ENCODE measurements around the gene ARL16. TPM values are rescaled to one million over a fixed set of nuclear protein-coding genes. Genes with fewer than 3 reads are reported as not detected.

ARL16 gene
- total RNA-seq, 1 donor from 2014 or later = 19.5 TPM

DNA sequence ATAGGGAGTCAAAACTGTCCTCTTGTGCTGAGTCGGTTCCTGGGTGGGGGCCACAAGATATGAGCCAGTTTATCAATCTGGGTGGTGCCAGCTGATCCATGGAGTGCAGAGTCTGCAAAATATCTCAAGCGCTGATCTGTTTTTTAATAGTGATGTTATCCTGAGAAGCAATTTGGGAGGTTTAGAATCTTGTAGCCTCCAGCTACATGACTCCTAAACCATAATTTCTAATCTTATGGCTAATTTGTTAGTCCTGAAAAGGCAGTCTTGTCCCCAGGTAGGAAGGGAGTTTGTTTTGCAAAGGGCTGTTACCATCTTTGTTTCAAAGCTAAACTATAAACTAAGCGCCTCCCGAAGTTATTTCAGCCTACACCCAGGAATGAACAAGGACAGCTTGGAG lies 44.9 kb downstream of the ARL16 start:
- Histone ChIP-seq H3K9me3 (no peaks in the 10 kb centered on the region), H3K27ac (no peak overlapping the region), H3K27me3 (no peaks in the 10 kb centered on the region), H3K4me3 (no peak overlapping the region), H3K36me3 (no peaks in the 10 kb centered on the region), H3K4me1 (peaks cover 30% of the 10 kb centered on the region)
- intact Hi-C loops (cut with DNase I) = no loop called here
- ATAC-seq (no peak), DNase-seq (no peak)
- TF ChIP-seq, protein P1, sequence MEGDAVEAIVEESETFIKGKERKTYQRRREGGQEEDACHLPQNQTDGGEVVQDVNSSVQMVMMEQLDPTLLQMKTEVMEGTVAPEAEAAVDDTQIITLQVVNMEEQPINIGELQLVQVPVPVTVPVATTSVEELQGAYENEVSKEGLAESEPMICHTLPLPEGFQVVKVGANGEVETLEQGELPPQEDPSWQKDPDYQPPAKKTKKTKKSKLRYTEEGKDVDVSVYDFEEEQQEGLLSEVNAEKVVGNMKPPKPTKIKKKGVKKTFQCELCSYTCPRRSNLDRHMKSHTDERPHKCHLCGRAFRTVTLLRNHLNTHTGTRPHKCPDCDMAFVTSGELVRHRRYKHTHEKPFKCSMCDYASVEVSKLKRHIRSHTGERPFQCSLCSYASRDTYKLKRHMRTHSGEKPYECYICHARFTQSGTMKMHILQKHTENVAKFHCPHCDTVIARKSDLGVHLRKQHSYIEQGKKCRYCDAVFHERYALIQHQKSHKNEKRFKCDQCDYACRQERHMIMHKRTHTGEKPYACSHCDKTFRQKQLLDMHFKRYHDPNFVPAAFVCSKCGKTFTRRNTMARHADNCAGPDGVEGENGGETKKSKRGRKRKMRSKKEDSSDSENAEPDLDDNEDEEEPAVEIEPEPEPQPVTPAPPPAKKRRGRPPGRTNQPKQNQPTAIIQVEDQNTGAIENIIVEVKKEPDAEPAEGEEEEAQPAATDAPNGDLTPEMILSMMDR (IDR thresholded peaks at IDR 0.05) = no peak

GRCh38 chr17:81636505-81637288 lies 46.9 kb downstream of the ARL16 start, which contains the start of the genes NPLOC4 and TSPAN10:
Gene NPLOC4 (minus strand): TSS chr17:81637112. CDS start chr17:81636930, 182 bp downstream.
Gene TSPAN10 (plus strand): TSS chr17:81637196. CDS start chr17:81642413, 5,217 bp downstream.
- Histone ChIP-seq H3K4me1 (peaks cover 30% of the 10 kb centered on the region), H3K36me3 (no peaks in the 10 kb centered on the region), H3K9me3 (no peaks in the 10 kb centered on the region), H3K4me3 (peak within 1 kb of the TSS; percentile 74), H3K27ac (peak within 1 kb of the TSS; percentile 87), H3K27me3 (no peaks in the 10 kb centered on the region)
- peak; percentile 96 for ATAC-seq
- intact Hi-C loops (cut with DNase I) = no loop called here
- peak; percentile 94 for DNase-seq
- TF ChIP-seq, protein P1 (IDR thresholded peaks at IDR 0.05) = no peak

- ATAC-seq = peak; percentile 70
- no peak for DNase-seq
- Histone ChIP-seq H3K27me3 (no peaks in the 10 kb centered on the region), H3K4me3 (peak overlapping the region; percentile 74), H3K36me3 (no peaks in the 10 kb centered on the region), H3K27ac (peak overlapping the region; percentile 87), H3K4me1 (peaks cover 30% of the 10 kb centered on the region), H3K9me3 (no peaks in the 10 kb centered on the region)
- intact Hi-C loops (cut with DNase I) = no loop called here
- TF ChIP-seq, protein P1 (IDR thresholded peaks at IDR 0.05) = no peak
Measured at GRCh38 chr17:81635973-81636504, 47.6 kb downstream of the ARL16 start.

- Histone ChIP-seq H3K36me3 (peaks cover under 1% of the 10 kb centered on the region), H3K27me3 (no peaks in the 10 kb centered on the region), H3K4me1 (peaks cover 30% of the 10 kb centered on the region), H3K9me3 (no peaks in the 10 kb centered on the region), H3K4me3 (peak overlapping the region; percentile 74), H3K27ac (peak overlapping the region; percentile 87)
- intact Hi-C loops (cut with DNase I) = no loop called here
- DNase-seq (no peak), ATAC-seq (no peak)
- TF ChIP-seq, protein P1 (IDR thresholded peaks at IDR 0.05) = no peak
Measured at GRCh38 chr17:81635431-81635830, 48.2 kb downstream of the ARL16 start.

DNA sequence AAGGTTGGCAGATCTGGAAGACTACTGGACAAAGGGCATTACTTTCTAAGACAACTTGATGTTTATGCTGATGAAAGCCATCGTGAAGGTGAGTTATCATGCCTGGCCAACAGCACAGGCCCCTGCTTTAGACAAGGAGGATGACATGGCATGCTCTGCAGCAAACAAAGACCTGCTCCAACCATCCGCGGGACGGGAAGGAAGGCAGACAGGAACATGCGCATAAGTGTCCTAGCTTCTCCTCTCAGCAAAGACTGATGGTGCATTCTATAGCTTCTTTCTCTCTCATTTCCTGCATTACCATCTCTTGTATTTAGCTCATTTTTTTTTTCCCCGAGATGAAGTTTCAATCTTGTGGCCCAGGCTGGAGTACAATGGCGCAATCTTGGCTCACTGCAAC lies 52.1 kb downstream of the ARL16 start:
- intact Hi-C loops (cut with DNase I) = no loop called here
- DNase-seq (no peak), ATAC-seq (no peak)
- TF ChIP-seq, protein P1 (IDR thresholded peaks at IDR 0.05) = no peak
- Histone ChIP-seq H3K27me3 (no peaks in the 10 kb centered on the region), H3K9me3 (no peaks in the 10 kb centered on the region), H3K4me1 (peaks cover 23% of the 10 kb centered on the region), H3K36me3 (peaks cover 40% of the 10 kb centered on the region), H3K27ac (no peak overlapping the region), H3K4me3 (no peak overlapping the region)

Small RNA genes lying within 50 kb of the gene (microRNA-seq; reads per million reads assigned to microRNA genes)
- gene MIR6786 (ENCODE audit: borderline microRNAs expressed) = not detected

Other genes starting within 250 kb of the ARL16 start
- gene ACTG1, start 171.0 kb downstream of the ARL16 start, total RNA-seq = 2,193 TPM
- gene FSCN2, start 155.4 kb downstream of the ARL16 start, total RNA-seq = 3.6 TPM
- 27.3 TPM for gene FAAP100, start 131.4 kb downstream of the ARL16 start, total RNA-seq
- gene NPLOC4, start 46.7 kb downstream of the ARL16 start, total RNA-seq = 93.6 TPM
- gene TSPAN10, start 46.6 kb downstream of the ARL16 start, total RNA-seq = 1.1 TPM
- gene PDE6G, start 27.3 kb downstream of the ARL16 start, total RNA-seq = 1.0 TPM
- 26.7 TPM for gene OXLD1, start 17.2 kb downstream of the ARL16 start, total RNA-seq
- gene CCDC137, start 17.1 kb downstream of the ARL16 start, total RNA-seq = 13.7 TPM
- gene HGS, start 214 bp upstream of the ARL16 start, total RNA-seq = 88.3 TPM
- 40.3 TPM for gene MRPL12, start 19.6 kb upstream of the ARL16 start, total RNA-seq
- gene SLC25A10, start 28.5 kb upstream of the ARL16 start, total RNA-seq = 6.3 TPM
- gene GCGR, start 120.4 kb upstream of the ARL16 start, total RNA-seq = not detected
- gene MCRIP1, start 149.5 kb upstream of the ARL16 start, total RNA-seq = 72.8 TPM
- gene PPP1R27, start 151.3 kb upstream of the ARL16 start, total RNA-seq = not detected
- gene P4HB, start 176.7 kb upstream of the ARL16 start, total RNA-seq = 462 TPM
- gene ARHGDIA, start 187.5 kb upstream of the ARL16 start, total RNA-seq = 386 TPM
- gene ALYREF, start 207.8 kb upstream of the ARL16 start, total RNA-seq = 39.4 TPM
- 91.0 TPM for gene ANAPC11, start 207.9 kb upstream of the ARL16 start, total RNA-seq
- gene NPB, start 218.4 kb upstream of the ARL16 start, total RNA-seq = 0.55 TPM
- gene PCYT2, start 227.6 kb upstream of the ARL16 start, total RNA-seq = 46.1 TPM
- 27.5 TPM for gene SIRT7, start 234.4 kb upstream of the ARL16 start, total RNA-seq
- gene MAFG, start 243.9 kb upstream of the ARL16 start, total RNA-seq = 35.9 TPM

Data from upper lobe of right lung (tissue), 1 donor.